Mucosa of gallbladder (tissue), 1 donor: ENCODE data around the gene LMBRD2. TPM values are rescaled to one million over a fixed set of nuclear protein-coding genes. Genes with fewer than 3 reads are reported as not detected.
"Not testable (repeated sequence)": the region's sequence is repeated elsewhere in the genome, so short reads cannot be mapped to it uniquely, and the experiment has no call there.

Experiments used
- DNase-seq: peaks from one replicate; pipeline ENCODE4 v3.0.0-alpha.2; 2020; ENCODE audit warnings: low spot score
- total RNA-seq: library from RNA; stranded (reverse); gene quantifications from one replicate; pipeline ENCODE4 v1.2.1, GENCODE V29; 2021
- donor health status: DM: no; HTN: no; CAD: no.

Gene LMBRD2
- total RNA-seq, 1 donor from 2014 or later, result 13.9 TPM

DNA sequence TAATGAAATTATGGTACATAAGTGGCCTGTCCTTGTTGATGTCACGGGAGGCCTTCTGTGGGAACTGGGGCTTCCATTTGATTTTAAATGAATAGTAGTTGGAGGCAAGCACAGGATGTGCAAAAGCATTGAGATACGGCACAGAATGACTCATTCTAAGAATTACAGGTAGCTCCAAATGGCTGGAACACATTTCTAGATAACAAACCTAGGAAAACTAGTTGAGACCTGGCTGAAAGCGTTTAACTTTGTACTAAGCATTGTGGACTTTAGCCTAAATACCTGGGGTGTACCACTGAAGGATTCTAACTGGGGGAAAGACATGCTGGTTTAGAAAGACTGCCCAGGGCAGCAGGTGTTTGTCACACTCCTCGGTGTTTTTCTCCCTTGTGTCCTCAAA, 9.7 kb upstream of the LMBRD2 start:
- no peak for DNase-seq

GRCh38 chr5:36160617-36161016, 8.9 kb upstream of the LMBRD2 start:
- DNase-seq, result no peak

DNA sequence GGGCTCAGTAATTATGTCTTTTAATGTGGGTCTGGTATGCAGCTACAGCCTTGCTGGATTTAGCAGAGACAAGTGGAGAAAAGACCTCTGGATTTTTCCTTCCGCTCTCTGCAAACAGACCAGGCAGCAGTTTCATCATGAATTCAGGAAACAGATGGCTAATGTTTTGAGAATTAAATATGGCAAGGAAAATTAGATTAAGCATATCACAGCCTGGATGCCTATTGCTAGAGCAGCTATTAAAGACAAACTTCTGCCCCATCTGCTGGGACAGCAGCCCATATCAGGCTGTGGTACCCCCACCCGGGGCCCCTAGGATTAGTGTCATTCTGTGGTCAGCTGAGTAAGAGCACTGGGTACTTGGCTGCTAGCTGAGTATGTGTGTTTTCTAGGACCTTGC, 6.5 kb upstream of the LMBRD2 start:
- no peak for DNase-seq

DNA sequence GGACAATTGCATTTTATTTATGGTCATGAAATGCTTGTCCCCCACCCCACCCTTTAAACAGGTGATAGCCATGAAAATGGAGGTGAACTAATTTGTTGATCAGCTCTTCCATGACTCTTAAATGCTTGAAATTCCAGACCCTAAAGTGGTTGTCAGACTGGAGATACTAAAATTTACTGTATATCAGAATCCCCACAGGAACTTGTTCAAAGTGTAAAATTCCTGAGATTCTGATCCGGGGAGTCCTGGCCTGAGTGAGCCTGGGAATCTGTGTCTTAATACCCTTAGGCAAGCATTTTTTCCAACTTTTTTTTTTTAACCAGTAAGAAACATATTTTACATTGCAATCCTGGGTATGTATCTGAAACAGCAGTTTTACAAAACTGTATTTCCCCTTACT, 4.9 kb upstream of the LMBRD2 start:
- DNase-seq, result no peak

DNA sequence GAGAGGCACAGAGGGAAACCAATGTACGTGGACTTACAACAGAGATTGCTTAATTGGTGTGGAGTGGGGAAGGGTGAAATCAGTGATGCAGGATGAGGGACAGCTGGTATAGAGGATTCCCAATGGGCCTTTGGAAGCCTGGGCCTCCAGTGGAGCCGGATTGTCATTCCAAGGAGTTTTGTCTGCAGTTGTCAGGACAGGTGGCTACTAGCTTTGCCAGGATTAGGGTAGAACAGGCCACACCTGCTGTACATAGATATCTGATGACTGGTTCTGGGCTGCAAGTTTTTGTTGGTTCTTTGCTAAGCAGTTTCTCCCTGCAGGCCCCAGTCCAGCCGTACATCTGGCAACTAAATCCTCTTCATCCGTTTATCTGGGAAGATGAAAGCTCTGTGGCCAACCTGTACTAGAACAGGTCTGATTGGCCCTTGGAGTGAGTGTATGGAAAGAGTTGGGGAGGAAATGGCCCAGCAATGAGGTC, 4.5 kb upstream of the LMBRD2 start:
- no peak for DNase-seq

- DNase-seq, result no peak
Measured at GRCh38 chr5:36155291-36155690, 3.6 kb upstream of the LMBRD2 start.

- DNase-seq, result no peak
Measured at GRCh38 chr5:36153726-36154125, 2.0 kb upstream of the LMBRD2 start.

- no peak for DNase-seq
Measured at GRCh38 chr5:36153298-36153677, 1.6 kb upstream of the LMBRD2 start.

DNA sequence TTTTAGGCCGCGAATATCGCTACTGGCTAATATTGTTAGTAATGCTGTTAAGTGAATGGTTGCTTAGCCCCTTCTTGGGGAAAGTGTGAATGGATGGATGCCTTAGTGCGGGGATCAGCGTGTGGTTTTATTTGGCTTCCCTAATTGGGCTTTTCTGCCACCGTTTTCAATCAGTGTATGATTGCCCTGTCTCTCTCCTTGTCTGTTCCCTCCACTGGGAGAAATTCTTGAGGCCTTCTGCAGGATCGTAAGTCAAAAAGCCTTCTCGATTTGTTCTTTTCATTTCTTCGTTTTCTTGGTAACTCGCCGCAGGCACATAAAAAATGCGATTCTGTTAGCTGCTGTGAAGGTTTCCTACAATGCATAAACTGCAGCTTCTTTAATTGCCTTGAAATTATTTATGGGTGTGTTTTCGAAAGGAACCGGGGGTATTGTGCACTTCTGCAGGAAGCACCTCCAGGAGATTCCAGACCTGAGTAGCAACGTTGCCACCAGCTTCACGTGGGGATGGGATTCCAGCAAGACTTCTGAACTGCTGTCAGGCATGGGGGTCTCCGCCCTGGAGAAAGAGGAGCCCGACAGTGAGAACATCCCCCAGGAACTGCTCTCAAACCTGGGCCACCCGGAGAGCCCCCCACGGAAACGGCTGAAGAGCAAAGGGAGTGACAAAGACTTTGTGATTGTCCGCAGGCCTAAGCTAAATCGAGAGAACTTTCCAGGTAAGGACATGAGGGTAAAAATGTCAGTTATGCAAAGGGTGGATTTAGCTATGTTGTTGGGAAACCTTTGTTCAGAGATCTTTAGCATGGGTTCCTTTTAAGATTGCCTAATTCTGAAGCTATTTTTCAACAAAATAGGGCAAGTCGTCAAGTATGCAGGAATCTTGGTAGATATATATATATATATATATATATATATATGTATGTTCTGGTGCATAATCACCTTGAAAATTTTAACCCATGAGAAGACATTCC, 924 bp upstream of the LMBRD2 start:
- DNase-seq, result no peak

DNA sequence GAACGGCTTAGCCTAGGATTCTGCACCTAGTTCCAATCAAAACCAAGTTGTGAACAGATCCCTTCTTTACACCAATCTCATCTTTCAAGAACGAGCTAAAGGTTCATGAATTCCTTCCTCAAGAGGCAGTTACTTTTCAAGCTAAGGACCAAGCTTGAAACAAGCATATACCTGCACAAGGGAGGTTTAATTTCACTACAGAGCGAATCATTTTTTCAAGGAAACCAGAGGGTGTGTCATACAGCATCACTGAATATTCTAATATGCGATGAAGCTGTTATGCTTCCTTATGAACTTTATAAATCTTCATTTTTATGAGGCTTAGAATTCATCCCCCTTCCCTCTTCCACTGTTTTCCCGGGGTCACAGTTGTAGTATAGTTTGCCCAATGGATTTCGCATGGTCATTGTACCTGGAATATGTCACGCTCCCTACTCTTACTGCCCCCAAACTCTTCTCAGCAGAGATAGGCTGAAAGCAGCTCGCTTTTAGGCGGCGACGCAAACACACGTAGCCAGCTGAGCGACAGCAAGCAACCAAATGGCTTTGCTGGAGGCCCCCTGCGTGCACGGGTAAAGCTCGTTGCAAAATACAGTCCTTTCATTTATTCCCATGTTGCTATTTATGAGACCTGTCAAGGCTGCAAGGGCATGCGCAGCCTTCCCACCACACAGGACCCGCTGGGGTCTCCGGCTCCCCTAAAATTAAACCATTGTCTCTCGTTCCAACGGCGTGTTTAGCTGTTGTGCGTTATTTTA, 832 bp downstream of the LMBRD2 start:
- DNase-seq, result no peak

- no peak for DNase-seq
Measured at GRCh38 chr5:36147681-36148080, 4.0 kb downstream of the LMBRD2 start.

DNA sequence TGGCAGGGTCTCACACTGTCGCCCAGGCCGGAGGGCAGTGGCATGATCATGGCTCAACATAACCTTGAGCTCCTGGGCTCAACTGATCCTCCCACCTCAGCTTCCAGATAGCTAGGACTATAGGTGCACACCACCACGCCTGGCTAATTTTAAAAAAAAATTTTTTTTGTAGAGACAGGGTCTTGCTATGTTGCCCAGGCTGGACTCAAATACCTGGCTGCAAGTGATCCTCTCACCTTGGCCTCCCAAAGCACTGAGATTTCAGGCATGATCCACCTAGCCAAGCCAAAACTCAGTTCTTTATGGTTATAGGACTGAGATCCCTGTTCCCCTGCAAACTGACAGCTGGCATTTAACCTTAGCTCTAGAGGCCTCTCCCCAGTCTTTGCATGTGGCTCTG, 5.3 kb downstream of the LMBRD2 start:
- no peak for DNase-seq

GRCh38 chr5:36145311-36145710, 6.4 kb downstream of the LMBRD2 start:
- DNase-seq, result no peak

GRCh38 chr5:36138900-36139683, 12.6 kb downstream of the LMBRD2 start:
- DNase-seq, result no peak

DNA sequence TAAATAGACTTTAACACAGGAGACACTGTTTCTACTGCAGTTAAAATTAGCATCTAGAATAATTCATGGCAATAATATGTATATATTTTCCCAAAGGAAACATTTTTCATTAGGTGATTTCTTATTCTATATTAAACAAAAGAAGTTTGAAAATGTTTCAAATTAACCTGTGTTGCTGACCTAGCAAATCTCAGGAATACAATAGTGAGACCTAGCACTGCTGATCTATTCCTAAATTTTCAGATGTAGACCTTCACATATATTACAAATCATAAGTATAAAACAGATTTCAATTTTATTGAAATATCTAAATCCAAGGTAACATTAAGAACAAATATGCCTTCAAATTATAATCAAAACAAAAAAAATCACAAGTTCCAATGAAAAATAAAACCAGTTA, 15.1 kb downstream of the LMBRD2 start:
- no peak for DNase-seq

DNA sequence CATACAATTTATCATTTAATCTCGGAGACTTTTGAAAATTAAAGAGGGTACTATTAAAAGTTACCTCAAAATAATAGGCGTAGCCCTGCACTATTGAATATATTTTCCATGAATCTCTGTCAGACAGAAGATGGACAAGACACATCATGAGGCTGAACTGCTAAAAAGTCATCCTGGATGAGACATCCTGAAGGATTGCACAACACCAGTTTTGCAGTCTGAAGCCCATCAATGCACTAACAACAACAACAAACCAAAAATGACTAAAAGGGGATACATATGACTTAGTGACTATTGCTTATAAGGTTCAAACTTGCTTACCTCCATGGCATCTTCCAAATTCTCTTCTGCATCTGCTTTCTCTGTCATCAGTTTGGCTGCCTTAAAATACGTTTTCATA, 15.7 kb downstream of the LMBRD2 start:
- no peak for DNase-seq

- not testable (repeated sequence) for DNase-seq
Measured at GRCh38 chr5:36133009-36133408, 18.7 kb downstream of the LMBRD2 start.

- DNase-seq, result not testable (repeated sequence)
Measured at GRCh38 chr5:36129666-36130065, 22.0 kb downstream of the LMBRD2 start.

- no peak for DNase-seq
Measured at GRCh38 chr5:36128795-36129194, 22.9 kb downstream of the LMBRD2 start.

DNA sequence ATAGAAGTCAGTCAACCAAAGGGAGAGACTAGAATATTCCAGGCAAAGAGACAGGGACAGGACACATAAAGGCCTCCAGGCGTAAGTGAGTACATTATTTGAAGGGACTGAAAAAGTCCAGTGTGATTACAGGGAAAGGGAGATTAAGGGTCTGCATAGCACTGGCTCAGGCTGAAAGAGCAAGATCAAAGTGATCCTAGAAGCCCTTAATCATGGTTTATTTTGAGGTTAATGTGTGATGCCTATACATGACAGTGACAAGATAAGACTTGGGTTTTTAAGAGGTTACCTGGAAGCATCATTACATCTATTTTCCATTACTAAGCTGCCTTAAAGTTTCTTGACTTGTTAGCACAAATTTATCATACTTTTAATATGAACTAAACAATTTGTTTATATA, 25.8 kb downstream of the LMBRD2 start:
- no peak for DNase-seq

DNA sequence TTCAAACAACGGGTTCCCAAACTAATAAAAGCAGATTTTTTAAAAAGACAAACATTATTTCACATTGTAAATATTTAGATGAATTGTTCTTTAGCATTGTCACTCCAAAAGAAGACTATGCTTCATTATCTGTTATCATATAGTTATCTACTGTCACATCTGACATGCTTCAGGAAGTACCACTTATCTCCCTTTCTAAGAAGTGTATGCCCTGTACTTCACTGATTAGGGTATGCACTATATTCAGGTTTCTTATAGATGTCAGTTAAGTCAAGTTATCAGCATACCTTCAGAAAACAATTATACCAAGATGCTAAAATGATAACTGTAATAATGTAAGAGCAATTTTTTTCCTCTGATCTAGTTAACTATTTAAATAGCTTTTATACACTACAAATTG, 40.4 kb downstream of the LMBRD2 start:
- no peak for DNase-seq
